HCT116 (cell line): ENCODE data around the gene RHBDF2. TPM values are rescaled to one million over a fixed set of nuclear protein-coding genes. Genes with fewer than 3 reads are reported as not detected.

ENCODE experiments used
- ATAC-seq: fragments of 200-7000 bp; cut with Tn5 transposase; 2 replicates; pipeline ENCODE4 v1.9.1; 2020; ENCODE audit warnings: mild to moderate bottlenecking, moderate library complexity
- BruUV-seq: library from RNA; stranded (reverse); fragments of 400-500 nt; replicated peaks from 2 replicates; lab custom pipeline; 2021; lab: Mats Ljungman, UMichigan
- CTCF ChIA-PET: fragments of 300-600 bp; sonication (Branson Sonifier 250); formaldehyde crosslinking; loops from one replicate; lab custom pipeline; 2021; ENCODE audit warnings: antibody characterized with exemption; lab: Charles Lee
- POLR2A ChIA-PET: fragments of 300-600, 350-600 bp; sonication (Branson Sonifier 250); formaldehyde crosslinking; loops from one replicate; lab custom pipeline; 2021; ENCODE audit warnings: antibody characterized with exemption; lab: Charles Lee
- RAD21 ChIA-PET, 2 experiments: fragments of 300-600 bp; sonication (Branson Sonifier 250); formaldehyde crosslinking; loops; one replicate each; lab custom pipeline; 2023; ENCODE audit warnings: low total read pairs in 2 of 2; ENCODE audit not compliant: uncharacterized antibody in 2 of 2, unreplicated experiment in 2 of 2, low non-redundant PET in 1 of 2; lab: Charles Lee
- DNase-seq: peaks from one replicate; pipeline ENCODE4 v3.0.0-alpha.2; 2010; ENCODE audit warnings: low read depth, low spot score
- H2AFZ ChIP-seq: fragments of 200-600 bp; shearing (Covaris generic), sonication (generic); 2 replicates; pipeline ENCODE4 v1.6.1; 2017; ENCODE audit warnings: low read depth, mixed run types, mixed read lengths, antibody characterized with exemption, low read length; ENCODE audit not compliant: poor library complexity, severe bottlenecking
- H3K27ac ChIP-seq: 2 replicates; pipeline ENCODE4 v1.5.1; 2012; ENCODE audit warnings: low read depth, low read length
- H3K27me3 ChIP-seq: fragments of 200-600 bp; sonication (generic); 2 replicates; pipeline ENCODE4 v1.6.1; 2016; ENCODE audit warnings: mixed run types, low read length, mixed read lengths; ENCODE audit not compliant: insufficient read depth
- H3K36me3 ChIP-seq, 2 experiments: fragments of 200-500 bp in 1 of 2; fragments of 200-600 bp in 1 of 2; sonication (Bioruptor generic) in 1 of 2; sonication (generic) in 1 of 2; 2 replicates each; pipeline versions ENCODE4 v1.5.1 to v1.6.1; 2014 to 2016; ENCODE audit warnings: low read length in 2 of 2, inconsistent platforms in 1 of 2, mixed read lengths in 1 of 2, mixed run types in 1 of 2; ENCODE audit not compliant: insufficient read depth in 2 of 2, control insufficient read depth in 1 of 2
- H3K4me1 ChIP-seq, 2 experiments: fragments of 200-600 bp in 1 of 2; sonication (generic) in 1 of 2; 2 replicates each; pipeline versions ENCODE4 v1.5.1 to v1.6.1; 2012 to 2017; ENCODE audit warnings: low read length in 2 of 2, inconsistent platforms in 1 of 2, mild to moderate bottlenecking in 1 of 2, mixed read lengths in 1 of 2, mixed run types in 1 of 2, moderate library complexity in 1 of 2; ENCODE audit not compliant: insufficient read depth in 2 of 2, control insufficient read depth in 1 of 2
- H3K4me2 ChIP-seq: fragments of 200-600 bp; sonication (generic); 2 replicates; pipeline ENCODE4 v1.6.1; 2017; ENCODE audit warnings: mixed run types, low read length, mixed read lengths
- H3K4me3 ChIP-seq, 2 experiments: fragments of 200-600 bp in 1 of 2; sonication (generic) in 1 of 2; replicated peaks in 1 of 2; 2 replicates each; pipeline ENCODE4 v1.5.1; 2011 to 2016; ENCODE audit warnings: low read length in 2 of 2, control low read depth in 1 of 2, low read depth in 1 of 2, mild to moderate bottlenecking in 1 of 2, mixed read lengths in 1 of 2, mixed run types in 1 of 2
- H3K79me2 ChIP-seq: fragments of 200-600 bp; sonication (generic); 2 replicates; pipeline ENCODE4 v1.6.1; 2017; ENCODE audit warnings: mild to moderate bottlenecking, mixed run types, low read length, moderate library complexity, mixed read lengths; ENCODE audit not compliant: insufficient read depth
- H3K9ac ChIP-seq: fragments of 200-600 bp; sonication (generic); 2 replicates; pipeline ENCODE4 v1.6.1; 2016; ENCODE audit warnings: low read length, mixed read lengths
- H3K9me2 ChIP-seq: fragments of 200-600 bp; sonication (generic), shearing (Covaris generic); 2 replicates; pipeline ENCODE4 v1.6.1; 2017; ENCODE audit warnings: mixed run types, mild to moderate bottlenecking, moderate library complexity; ENCODE audit not compliant: insufficient read depth
- H3K9me3 ChIP-seq, 2 experiments: fragments of 200-500 bp in 1 of 2; fragments of 200-600 bp in 1 of 2; sonication (Bioruptor generic) in 1 of 2; sonication (generic) in 1 of 2; 2 replicates each; pipeline ENCODE4 v1.6.1; 2014 to 2017; ENCODE audit warnings: low read length in 2 of 2, mixed read lengths in 2 of 2, inconsistent platforms in 1 of 2, low read depth in 1 of 2, mild to moderate bottlenecking in 1 of 2, mixed run types in 1 of 2, moderate library complexity in 1 of 2; ENCODE audit not compliant: control insufficient read depth in 1 of 2, insufficient read depth in 1 of 2
- H4K20me1 ChIP-seq: fragments of 200-600 bp; sonication (generic), shearing (Covaris generic); 2 replicates; pipeline ENCODE4 v1.6.1; 2017; ENCODE audit warnings: mixed run types, mild to moderate bottlenecking, moderate library complexity; ENCODE audit not compliant: insufficient read depth
- SIN3A ChIP-seq: IDR thresholded peaks from 2 replicates; pipeline ENCODE4 v1.6.1; 2012; ENCODE audit warnings: low read depth
- SP1 ChIP-seq: IDR thresholded peaks from 2 replicates; pipeline ENCODE4 v1.6.1; 2012; ENCODE audit warnings: low read depth
- YY1 ChIP-seq: IDR thresholded peaks from 2 replicates; pipeline ENCODE4 v1.6.1; 2011; ENCODE audit warnings: low read length, low read depth, moderate library complexity, mild to moderate bottlenecking; ENCODE audit not compliant: insufficient replicate concordance; ENCODE audit errors: extremely low read depth
- intact Hi-C: fragments of 100-400 bp; cut with micrococcal nuclease; formaldehyde crosslinking; loops from 2 replicates; pipeline ENCODE4 v1.10.0; 2022
- total RNA-seq: library from RNA; stranded (reverse); gene quantifications from one replicate; pipeline ENCODE4 v1.2.1, GENCODE V29; 2021; ENCODE audit not compliant: unreplicated experiment
- TF ChIP-seq, protein P1 (sequence below), 3 experiments: fragments of 200-600 bp in 1 of 3; sonication (generic) in 1 of 3; IDR thresholded peaks in 2 of 3; conservative IDR thresholded peaks in 1 of 3; 2 replicates each; pipeline ENCODE4 v1.5.1; 2012 to 2017; ENCODE audit warnings: low read depth in 2 of 3, low read length in 2 of 3, antibody characterized with exemption in 1 of 3, borderline replicate concordance in 1 of 3, control low read depth in 1 of 3, mild to moderate bottlenecking in 1 of 3, mixed read lengths in 1 of 3, mixed run types in 1 of 3, moderate library complexity in 1 of 3; ENCODE audit not compliant: insufficient read depth in 1 of 3
- TF ChIP-seq, protein P2 (sequence below): IDR thresholded peaks from 2 replicates; pipeline ENCODE4 v1.6.1; 2011; ENCODE audit warnings: mild to moderate bottlenecking, low read length, moderate library complexity; ENCODE audit not compliant: insufficient replicate concordance; ENCODE audit errors: extremely low read depth

RHBDF2 gene
- total RNA-seq, 1 experiment from 2014 or later, result 61.1 TPM

DNA sequence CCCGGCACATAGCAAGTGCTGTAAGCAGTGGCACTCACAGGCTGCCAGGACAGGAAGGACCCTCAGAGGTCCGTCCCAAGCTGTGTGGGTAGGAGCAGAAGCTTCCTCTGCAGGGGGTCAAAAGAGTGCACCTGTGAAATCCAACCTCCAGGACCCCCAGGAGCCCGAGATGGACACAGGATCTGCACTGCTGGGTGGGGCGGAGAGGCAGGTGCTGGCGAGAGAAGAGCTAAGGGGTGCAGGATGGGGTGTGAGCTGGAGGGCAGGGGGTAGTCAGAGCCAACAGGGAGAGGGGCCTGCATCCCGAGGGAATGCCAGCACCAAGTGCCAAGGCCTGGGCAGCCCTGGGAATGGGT, 34.5 kb downstream of the RHBDF2 start:
- BruUV-seq, result no TSS peak
- H3K4me2 ChIP-seq, result no peak overlapping the region
- ChIA-PET POLR2A (interaction anchor here (0.6 to 1.3 kb wide), 3 partner anchors 13 to 822 kb away, joined by 3 read pairs; partner anchors contain the start of gene UBE2O), RAD21 (interaction anchor here in 1 of 2 experiments (0.9 to 1.0 kb wide), 2 partner anchors 39 to 40 kb away, joined by 3 to 4 read pairs; no protein-coding TSS in a partner anchor), CTCF (interaction anchor here (1.1 to 2.5 kb wide), 4 partner anchors 9 to 56 kb away, joined by 3 to 15 read pairs (median 10); partner anchors contain the start of gene RHBDF2)
- H3K4me3 ChIP-seq, result no peak overlapping the region
- no peak overlapping the region for H2AFZ ChIP-seq
- intact Hi-C loops, result loop anchor here (1.0 kb wide), 2 partner anchors 35 to 40 kb away; partner anchors contain the start of gene RHBDF2
- no peaks in the 10 kb centered on the region for H3K27me3 ChIP-seq
- DNase-seq, result no peak
- H3K9me2 ChIP-seq, result no peaks in the 10 kb centered on the region
- no peaks in the 10 kb centered on the region for H4K20me1 ChIP-seq
- no peak for ATAC-seq
- H3K27ac ChIP-seq, result no peak overlapping the region
- no peaks in the 10 kb centered on the region for H3K9me3 ChIP-seq
- no peaks in the 10 kb centered on the region for H3K79me2 ChIP-seq
- peaks cover 0 to 10% of the 10 kb centered on the region in 2 experiments; a peak in 2 of 4 replicates for H3K4me1 ChIP-seq
- H3K36me3 ChIP-seq, result peaks cover 0 to 6% of the 10 kb centered on the region in 2 experiments; a peak in 2 of 4 replicates
- no peak overlapping the region for H3K9ac ChIP-seq
- TF ChIP-seq, protein P1, sequence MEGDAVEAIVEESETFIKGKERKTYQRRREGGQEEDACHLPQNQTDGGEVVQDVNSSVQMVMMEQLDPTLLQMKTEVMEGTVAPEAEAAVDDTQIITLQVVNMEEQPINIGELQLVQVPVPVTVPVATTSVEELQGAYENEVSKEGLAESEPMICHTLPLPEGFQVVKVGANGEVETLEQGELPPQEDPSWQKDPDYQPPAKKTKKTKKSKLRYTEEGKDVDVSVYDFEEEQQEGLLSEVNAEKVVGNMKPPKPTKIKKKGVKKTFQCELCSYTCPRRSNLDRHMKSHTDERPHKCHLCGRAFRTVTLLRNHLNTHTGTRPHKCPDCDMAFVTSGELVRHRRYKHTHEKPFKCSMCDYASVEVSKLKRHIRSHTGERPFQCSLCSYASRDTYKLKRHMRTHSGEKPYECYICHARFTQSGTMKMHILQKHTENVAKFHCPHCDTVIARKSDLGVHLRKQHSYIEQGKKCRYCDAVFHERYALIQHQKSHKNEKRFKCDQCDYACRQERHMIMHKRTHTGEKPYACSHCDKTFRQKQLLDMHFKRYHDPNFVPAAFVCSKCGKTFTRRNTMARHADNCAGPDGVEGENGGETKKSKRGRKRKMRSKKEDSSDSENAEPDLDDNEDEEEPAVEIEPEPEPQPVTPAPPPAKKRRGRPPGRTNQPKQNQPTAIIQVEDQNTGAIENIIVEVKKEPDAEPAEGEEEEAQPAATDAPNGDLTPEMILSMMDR (IDR thresholded peaks at IDR 0.05 in 2 of 3, conservative IDR thresholded peaks at IDR 0.05 in 1 of 3; ENCODE audit: borderline replicate concordance in 1 of 3, insufficient read depth in 1 of 3, low read depth in 2 of 3, low read length in 2 of 3), result no peak
- no peak for TF ChIP-seq YY1
- TF ChIP-seq, protein P2, sequence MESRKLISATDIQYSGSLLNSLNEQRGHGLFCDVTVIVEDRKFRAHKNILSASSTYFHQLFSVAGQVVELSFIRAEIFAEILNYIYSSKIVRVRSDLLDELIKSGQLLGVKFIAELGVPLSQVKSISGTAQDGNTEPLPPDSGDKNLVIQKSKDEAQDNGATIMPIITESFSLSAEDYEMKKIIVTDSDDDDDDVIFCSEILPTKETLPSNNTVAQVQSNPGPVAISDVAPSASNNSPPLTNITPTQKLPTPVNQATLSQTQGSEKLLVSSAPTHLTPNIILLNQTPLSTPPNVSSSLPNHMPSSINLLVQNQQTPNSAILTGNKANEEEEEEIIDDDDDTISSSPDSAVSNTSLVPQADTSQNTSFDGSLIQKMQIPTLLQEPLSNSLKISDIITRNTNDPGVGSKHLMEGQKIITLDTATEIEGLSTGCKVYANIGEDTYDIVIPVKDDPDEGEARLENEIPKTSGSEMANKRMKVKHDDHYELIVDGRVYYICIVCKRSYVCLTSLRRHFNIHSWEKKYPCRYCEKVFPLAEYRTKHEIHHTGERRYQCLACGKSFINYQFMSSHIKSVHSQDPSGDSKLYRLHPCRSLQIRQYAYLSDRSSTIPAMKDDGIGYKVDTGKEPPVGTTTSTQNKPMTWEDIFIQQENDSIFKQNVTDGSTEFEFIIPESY, result no peak
- TF ChIP-seq SIN3A, result no peak
- no peak for TF ChIP-seq SP1
